HL-60 (cell line): Measurements from ENCODE around the gene KLHL24.
"Not testable (repeated sequence)": the region's sequence is repeated elsewhere in the genome, so short reads cannot be mapped to it uniquely, and the experiment has no call there.

ENCODE experiments used
- DNase-seq, 2 experiments: peaks; one replicate each; pipeline ENCODE4 v3.0.0-alpha.2; 2010 to 2020; ENCODE audit warnings: low read depth in 1 of 2, low spot score in 1 of 2
- H3K27ac ChIP-seq: fragments of 250-450 bp; sonication (Bioruptor Pico); replicated peaks from 2 replicates; pipeline ENCODE4 v1.5.1; 2020; ENCODE audit warnings: mild to moderate bottlenecking, moderate library complexity
- H3K27me3 ChIP-seq: fragments of 250-450 bp; sonication (Bioruptor Pico); 2 replicates; pipeline ENCODE4 v1.5.1; 2021; ENCODE audit warnings: mild to moderate bottlenecking, moderate library complexity; ENCODE audit not compliant: insufficient read depth, poor library complexity, severe bottlenecking
- H3K4me3 ChIP-seq: replicated peaks from 2 replicates; pipeline ENCODE4 v1.5.1; 2011; ENCODE audit warnings: mild to moderate bottlenecking, control low read depth, low read length; ENCODE audit not compliant: insufficient read depth
- CTCF ChIP-seq: IDR thresholded peaks from one replicate; pipeline ENCODE4 v1.5.1; 2011; ENCODE audit warnings: low read length, control low read depth, inconsistent platforms; ENCODE audit not compliant: insufficient read depth
- GABPA ChIP-seq: IDR thresholded peaks from 2 replicates; pipeline ENCODE4 v1.6.1; 2012; ENCODE audit warnings: low read depth
- POLR2AphosphoS5 ChIP-seq: IDR thresholded peaks from 2 replicates; pipeline ENCODE4 v1.6.1; 2012; ENCODE audit warnings: low read depth
- REST ChIP-seq: IDR thresholded peaks from 2 replicates; pipeline ENCODE4 v1.6.1; 2012; ENCODE audit warnings: low read depth; ENCODE audit not compliant: insufficient replicate concordance
- SPI1 ChIP-seq: IDR thresholded peaks from 2 replicates; pipeline ENCODE4 v1.6.1; 2012; ENCODE audit warnings: low read depth, mild to moderate bottlenecking, borderline replicate concordance

Gene KLHL24

GRCh38 chr3:183611326-183611725 lies 24.1 kb upstream of the KLHL24 start:
- H3K27ac ChIP-seq, H3K27me3 ChIP-seq, DNase-seq, H3K4me3 ChIP-seq: not testable (repeated sequence)

GRCh38 chr3:183613366-183614285 lies 21.8 kb upstream of the KLHL24 start:
- no peak for TF ChIP-seq REST
- TF ChIP-seq POLR2AphosphoS5 = no peak
- no peak for TF ChIP-seq CTCF
- TF ChIP-seq GABPA = no peak
- no peak for TF ChIP-seq SPI1
- Histone ChIP-seq H3K4me3 (no peak overlapping the region), H3K27me3 (no peaks in the 10 kb centered on the region), H3K27ac (no peak overlapping the region)
- no peak for DNase-seq

- TF ChIP-seq GABPA (no peak), REST (no peak), SPI1 (no peak)
- no peak for DNase-seq
- H3K4me3 ChIP-seq = no peak overlapping the region
- no peak overlapping the region for H3K27ac ChIP-seq
- H3K27me3 ChIP-seq = no peaks in the 10 kb centered on the region
Measured at GRCh38 chr3:183618542-183618941, 16.9 kb upstream of the KLHL24 start.

- DNase-seq = no peak
- TF ChIP-seq REST (no peak), SPI1 (no peak)
- Histone ChIP-seq H3K4me3 (no peak overlapping the region), H3K27me3 (no peaks in the 10 kb centered on the region), H3K27ac (no peak overlapping the region)
Measured at GRCh38 chr3:183619010-183619409, 16.4 kb upstream of the KLHL24 start.
